ENCODE data around the gene FXYD5.
A peak's percentile ranks its signal among the peaks of the same experiment; 100 is the strongest.

Gene FXYD5

GRCh38 chr19:35112995-35113688, 41.4 kb upstream of the FXYD5 start:
- no peaks in the 10 kb centered on the region for H4K20me1 ChIP-seq (ENCODE audit: insufficient read depth, low read length, poor library complexity, severe bottlenecking)
- H3K9me3 ChIP-seq (ENCODE audit: insufficient read depth, low read depth, low read length), result no peaks in the 10 kb centered on the region
- H3K9me2 ChIP-seq (replicated peaks; ENCODE audit: low read depth, low read length), result no peaks in the 10 kb centered on the region
- no peaks in the 10 kb centered on the region for H3K36me3 ChIP-seq (ENCODE audit: insufficient read depth, low read length)
- no peak overlapping the region for H2AFZ ChIP-seq (ENCODE audit: low read length)
- no peak overlapping the region for H3K4me2 ChIP-seq (ENCODE audit: low read depth, low read length, poor library complexity, severe bottlenecking)
- TF ChIP-seq EZH2phosphoT487 (IDR thresholded peaks at IDR 0.05; ENCODE audit: borderline replicate concordance) (no peak), CTCF (conservative IDR thresholded peaks at IDR 0.05; ENCODE audit: low read length) (no peak)
- H3K79me2 ChIP-seq (ENCODE audit: insufficient read depth, low read length), result no peaks in the 10 kb centered on the region
- no peak overlapping the region for H3K9ac ChIP-seq (ENCODE audit: low read depth, low read length, poor library complexity, severe bottlenecking)
- H3K4me1 ChIP-seq (ENCODE audit: insufficient read depth, low read length, poor library complexity, severe bottlenecking), result peaks cover 3% of the 10 kb centered on the region
- no peak overlapping the region for H3K4me3 ChIP-seq (ENCODE audit: low read length, poor library complexity, severe bottlenecking)
- no peaks in the 10 kb centered on the region for H3K27me3 ChIP-seq (ENCODE audit: insufficient read depth, low read length, poor library complexity, severe bottlenecking)
- H3F3A ChIP-seq (ENCODE audit: low read depth), result no peaks in the 10 kb centered on the region

- Histone ChIP-seq H3K79me2 (ENCODE audit: insufficient read depth, low read length) (no peaks in the 10 kb centered on the region), H3K9me3 (ENCODE audit: insufficient read depth, low read depth, low read length) (no peaks in the 10 kb centered on the region), H3K4me1 (ENCODE audit: insufficient read depth, low read length, poor library complexity, severe bottlenecking) (peaks cover 3% of the 10 kb centered on the region), H2AFZ (ENCODE audit: low read length) (peak overlapping the region; percentile 72), H3K4me3 (ENCODE audit: low read length, poor library complexity, severe bottlenecking) (peak overlapping the region; percentile 38), H3K4me2 (ENCODE audit: low read depth, low read length, poor library complexity, severe bottlenecking) (peak overlapping the region; percentile 55), H3K9ac (ENCODE audit: low read depth, low read length, poor library complexity, severe bottlenecking) (no peak overlapping the region), H3F3A (ENCODE audit: low read depth) (no peaks in the 10 kb centered on the region), H3K9me2 (replicated peaks; ENCODE audit: low read depth, low read length) (no peaks in the 10 kb centered on the region), H3K36me3 (ENCODE audit: insufficient read depth, low read length) (no peaks in the 10 kb centered on the region), H4K20me1 (ENCODE audit: insufficient read depth, low read length, poor library complexity, severe bottlenecking) (no peaks in the 10 kb centered on the region), H3K27me3 (ENCODE audit: insufficient read depth, low read length, poor library complexity, severe bottlenecking) (no peaks in the 10 kb centered on the region)
- no peak for TF ChIP-seq EZH2phosphoT487 (IDR thresholded peaks at IDR 0.05; ENCODE audit: borderline replicate concordance)
- peak; percentile 96 for TF ChIP-seq CTCF (conservative IDR thresholded peaks at IDR 0.05; ENCODE audit: low read length)
Observed at GRCh38 chr19:35114353-35115176, 40.0 kb upstream of the FXYD5 start.

- H3K9ac ChIP-seq (ENCODE audit: low read depth, low read length, poor library complexity, severe bottlenecking), result no peak within 1 kb of the TSS
- H3K9me3 ChIP-seq (ENCODE audit: insufficient read depth, low read depth, low read length), result no peaks in the 10 kb centered on the region
- peaks cover 3% of the 10 kb centered on the region for H3K4me1 ChIP-seq (ENCODE audit: insufficient read depth, low read length, poor library complexity, severe bottlenecking)
- TF ChIP-seq EZH2phosphoT487 (IDR thresholded peaks at IDR 0.05; ENCODE audit: borderline replicate concordance) (no peak), CTCF (conservative IDR thresholded peaks at IDR 0.05; ENCODE audit: low read length) (no peak)
- H3K79me2 ChIP-seq (ENCODE audit: insufficient read depth, low read length), result no peaks in the 10 kb centered on the region
- H3K9me2 ChIP-seq (replicated peaks; ENCODE audit: low read depth, low read length), result no peaks in the 10 kb centered on the region
- H3K27me3 ChIP-seq (ENCODE audit: insufficient read depth, low read length, poor library complexity, severe bottlenecking), result no peaks in the 10 kb centered on the region
- peak within 1 kb of the TSS; percentile 55 for H3K4me2 ChIP-seq (ENCODE audit: low read depth, low read length, poor library complexity, severe bottlenecking)
- no peaks in the 10 kb centered on the region for H4K20me1 ChIP-seq (ENCODE audit: insufficient read depth, low read length, poor library complexity, severe bottlenecking)
- H3K36me3 ChIP-seq (ENCODE audit: insufficient read depth, low read length), result no peaks in the 10 kb centered on the region
- peak within 1 kb of the TSS; percentile 72 for H2AFZ ChIP-seq (ENCODE audit: low read length)
- no peaks in the 10 kb centered on the region for H3F3A ChIP-seq (ENCODE audit: low read depth)
- peak within 1 kb of the TSS; percentile 38 for H3K4me3 ChIP-seq (ENCODE audit: low read length, poor library complexity, severe bottlenecking)
Observed at GRCh38 chr19:35115177-35115951, 39.2 kb upstream of the FXYD5 start, which contains the start of gene FXYD3. FXYD3 (plus strand) TSS chr19:35115823; CDS start chr19:35119377, 3,554 bp downstream.

Measured in Loucy (cell line).